Liver (tissue), 9 donors: Measurements from ENCODE around the gene SERHL2. TPM values are rescaled to one million over a fixed set of nuclear protein-coding genes. Genes with fewer than 3 reads are reported as not detected.
"Not testable (repeated sequence)": the region's sequence is repeated elsewhere in the genome, so short reads cannot be mapped to it uniquely, and the experiment has no call there.

Experiments
- DNase-seq: peaks from one replicate; pipeline ENCODE4 v3.0.0-alpha.2; 2017; ENCODE audit warnings: low spot score
- H3K27ac ChIP-seq, 2 donors: one replicate each; pipeline ENCODE4 v1.7.0; 2013; ENCODE audit warnings: inconsistent platforms in 2 of 2, low read length in 2 of 2, control low read depth in 1 of 2, low read depth in 1 of 2, mild to moderate bottlenecking in 1 of 2
- H3K27me3 ChIP-seq, 4 donors: one replicate each; pipeline versions ENCODE4 v1.6.1 to v1.7.0; 2013; ENCODE audit warnings: low read length in 3 of 4, inconsistent platforms in 1 of 4, mild to moderate bottlenecking in 1 of 4, moderate library complexity in 1 of 4; ENCODE audit not compliant: control insufficient read depth in 4 of 4, insufficient read depth in 4 of 4
- H3K36me3 ChIP-seq, 4 donors: one replicate each; pipeline versions ENCODE4 v1.6.1 to v1.7.0; 2013; ENCODE audit warnings: low read length in 3 of 4, mild to moderate bottlenecking in 3 of 4, low read depth in 1 of 4, moderate library complexity in 1 of 4; ENCODE audit not compliant: control insufficient read depth in 4 of 4, insufficient read depth in 3 of 4
- H3K4me1 ChIP-seq, 4 donors: one replicate each; pipeline versions ENCODE4 v1.6.1 to v1.7.0; 2013; ENCODE audit warnings: low read length in 3 of 4, mild to moderate bottlenecking in 3 of 4, moderate library complexity in 1 of 4; ENCODE audit not compliant: control insufficient read depth in 4 of 4, insufficient read depth in 4 of 4
- H3K4me3 ChIP-seq, 3 donors: one replicate each; pipeline versions ENCODE4 v1.6.1 to v1.7.0; 2013; ENCODE audit warnings: low read length in 3 of 3, control low read depth in 1 of 3, low read depth in 1 of 3, mild to moderate bottlenecking in 1 of 3
- H3K9ac ChIP-seq, 2 donors: one replicate each; pipeline ENCODE4 v1.7.0; 2013; ENCODE audit warnings: low read length in 2 of 2, mild to moderate bottlenecking in 2 of 2, moderate library complexity in 2 of 2, control low read depth in 1 of 2, low read depth in 1 of 2
- H3K9me3 ChIP-seq, 4 donors: one replicate each; pipeline versions ENCODE4 v1.6.1 to v1.7.0; 2013; ENCODE audit warnings: low read length in 3 of 4; ENCODE audit not compliant: control insufficient read depth in 4 of 4
- ATF3 ChIP-seq: IDR thresholded peaks from 2 replicates; pipeline ENCODE4 v1.6.1; 2016; ENCODE audit warnings: antibody characterized with exemption
- CTCF ChIP-seq: fragments of 150-350 bp; IDR thresholded peaks from 2 replicates; pipeline ENCODE4 v1.5.1; 2017; ENCODE audit warnings: improper control_type of control experiment, low read depth, low read length; ENCODE audit not compliant: missing input control
- EGR1 ChIP-seq, 2 donors: IDR thresholded peaks; 2 replicates each; pipeline ENCODE4 v1.6.1; 2016 to 2018; ENCODE audit warnings: antibody characterized with exemption in 2 of 2, low read depth in 2 of 2
- FOXA2 ChIP-seq: IDR thresholded peaks from 2 replicates; pipeline ENCODE4 v1.6.1; 2016; ENCODE audit warnings: antibody characterized with exemption
- GABPA ChIP-seq, 2 donors: IDR thresholded peaks in 1 of 2; conservative IDR thresholded peaks in 1 of 2; 2 replicates each; pipeline ENCODE4 v1.6.1; 2016; ENCODE audit warnings: antibody characterized with exemption in 2 of 2, mild to moderate bottlenecking in 1 of 2, moderate library complexity in 1 of 2
- HNF4G ChIP-seq: IDR thresholded peaks from 2 replicates; pipeline ENCODE4 v1.6.1; 2016; ENCODE audit warnings: antibody characterized with exemption
- JUND ChIP-seq, 2 donors: IDR thresholded peaks; 2 replicates each; pipeline ENCODE4 v1.6.1; 2016; ENCODE audit warnings: antibody characterized with exemption in 2 of 2
- MAX ChIP-seq: IDR thresholded peaks from 2 replicates; pipeline ENCODE4 v1.6.1; 2016; ENCODE audit warnings: antibody characterized with exemption
- NR2F2 ChIP-seq: IDR thresholded peaks from 2 replicates; pipeline ENCODE4 v1.6.1; 2016; ENCODE audit warnings: antibody characterized with exemption
- RXRA ChIP-seq, 2 donors: IDR thresholded peaks; 2 replicates each; pipeline ENCODE4 v1.6.1; 2017 to 2018; ENCODE audit warnings: antibody characterized with exemption in 2 of 2, mild to moderate bottlenecking in 1 of 2
- SP1 ChIP-seq: IDR thresholded peaks from 2 replicates; pipeline ENCODE4 v1.6.1; 2018; ENCODE audit warnings: antibody characterized with exemption, mild to moderate bottlenecking
- TAF1 ChIP-seq: conservative IDR thresholded peaks from 2 replicates; pipeline ENCODE4 v1.6.1; 2016; ENCODE audit warnings: antibody characterized with exemption, mild to moderate bottlenecking
- YY1 ChIP-seq: IDR thresholded peaks from 2 replicates; pipeline ENCODE4 v1.6.1; 2016; ENCODE audit warnings: antibody characterized with exemption, mild to moderate bottlenecking
- ZBTB33 ChIP-seq: IDR thresholded peaks from 2 replicates; pipeline ENCODE4 v1.6.1; 2016; ENCODE audit warnings: antibody characterized with exemption
- WGBS: extraction: QIAGEN DNeasy Blood & Tissue Kit; methylation state at CpG from one replicate; pipeline ENCODE4 v1.1.7; 2013; 5-methylcytosine and 5-hydroxymethylcytosine counted together
- polyA plus RNA-seq, 2 donors: library from polyadenylated mRNA; stranded (reverse) in 1 of 2; unstranded in 1 of 2; fragments of 200-250 nt in 1 of 2; fragments of >200 nt in 1 of 2; fragmentation: Nextera tagmentation in 1 of 2; extraction: Ambion mirVana in 1 of 2; gene quantifications; one replicate each; pipeline versions ENCODE4 v1.2.1 to v1.2.3, GENCODE V29; 2013 to 2015
- total RNA-seq, 2 donors: library from RNA; depleted of rRNA; stranded (reverse); fragments of >200 nt; gene quantifications; one replicate each; pipeline ENCODE4 v1.2.3, GENCODE V29; 2014
- donor health status: healthy.
- donor health status: healthy.
- donor health status: healthy.
- donor health status: healthy.
- donor health status: healthy.

Gene SERHL2
- total and polyA plus RNA-seq, 4 donors: 0.51 to 1.6 (median 0.69) TPM

- DNase-seq: no peak
- TF ChIP-seq RXRA (IDR thresholded peaks at IDR 0.05) (no peak), ATF3 (no peak), HNF4G (no peak), NR2F2 (no peak), JUND (IDR thresholded peaks at IDR 0.05) (no peak), ZBTB33 (no peak), GABPA (IDR thresholded peaks at IDR 0.05 in 1 of 2, conservative IDR thresholded peaks at IDR 0.05 in 1 of 2) (no peak), EGR1 (IDR thresholded peaks at IDR 0.05; ENCODE audit: low read depth in 2 of 2) (no peak), MAX (no peak)
- Histone ChIP-seq H3K4me1 (peaks cover 0 to 7% (median 4%) of the 10 kb centered on the region in 4 donors), H3K4me3 (no peak overlapping the region), H3K36me3 (no peaks in the 10 kb centered on the region), H3K9me3 (no peaks in the 10 kb centered on the region), H3K9ac (no peak overlapping the region), H3K27me3 (no peaks in the 10 kb centered on the region), H3K27ac (no peak overlapping the region)
- 81% methylated on average over 11 of the region's 11 CpGs for WGBS
These were observed 4.3 kb upstream of the SERHL2 start for GRCh38 chr22:42549331-42550060.

- H3K27me3 ChIP-seq, H3K4me1 ChIP-seq, H3K9me3 ChIP-seq, H3K27ac ChIP-seq, DNase-seq, H3K36me3 ChIP-seq, H3K9ac ChIP-seq, H3K4me3 ChIP-seq: not testable (repeated sequence)
- WGBS: 90% methylated on average over 6 of the region's 6 CpGs
These were observed 1.5 kb upstream of the SERHL2 start for GRCh38 chr22:42552294-42552647.

- Histone ChIP-seq H3K36me3 (no peaks in the 10 kb centered on the region), H3K27ac (no peak overlapping the region), H3K4me1 (peaks cover 0 to 6% (median 1%) of the 10 kb centered on the region in 4 donors), H3K4me3 (no peak overlapping the region), H3K27me3 (no peaks in the 10 kb centered on the region), H3K9me3 (no peaks in the 10 kb centered on the region), H3K9ac (no peak overlapping the region)
- TF ChIP-seq JUND (IDR thresholded peaks at IDR 0.05) (no peak), YY1 (no peak), SP1 (no peak), ATF3 (no peak), FOXA2 (no peak), TAF1 (no peak), CTCF (no peak)
- whole genome bisulfite sequencing: 92% methylated on average over 8 of the region's 8 CpGs
- no peak for DNase-seq
These were observed 6.6 kb downstream of the SERHL2 start for GRCh38 chr22:42560381-42560780.
